ENCODE measurements around the gene CPB2.
A peak's percentile ranks its signal among the peaks of the same experiment; 100 is the strongest.

CPB2 gene

DNA sequence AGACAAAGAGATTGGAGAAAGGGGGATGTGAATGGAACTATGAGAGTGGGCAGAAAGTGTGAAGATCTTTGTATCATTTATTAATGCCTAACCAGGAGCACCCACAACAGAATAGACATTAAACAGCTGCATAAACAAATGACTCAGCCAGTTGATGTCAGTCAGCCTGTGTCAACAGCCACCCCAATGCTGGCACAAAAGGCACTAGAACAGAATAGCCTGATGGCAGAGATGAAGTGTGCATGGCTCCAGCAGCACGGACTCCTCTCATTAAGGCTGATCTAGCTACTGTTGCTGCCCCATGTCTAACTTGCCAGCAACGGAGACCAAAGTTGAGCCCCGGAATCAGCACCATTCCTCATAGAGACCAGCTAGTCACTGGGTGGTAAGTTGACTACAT is 7.8 kb downstream of the CPB2 start:
- DNase-seq = no peak

DNA sequence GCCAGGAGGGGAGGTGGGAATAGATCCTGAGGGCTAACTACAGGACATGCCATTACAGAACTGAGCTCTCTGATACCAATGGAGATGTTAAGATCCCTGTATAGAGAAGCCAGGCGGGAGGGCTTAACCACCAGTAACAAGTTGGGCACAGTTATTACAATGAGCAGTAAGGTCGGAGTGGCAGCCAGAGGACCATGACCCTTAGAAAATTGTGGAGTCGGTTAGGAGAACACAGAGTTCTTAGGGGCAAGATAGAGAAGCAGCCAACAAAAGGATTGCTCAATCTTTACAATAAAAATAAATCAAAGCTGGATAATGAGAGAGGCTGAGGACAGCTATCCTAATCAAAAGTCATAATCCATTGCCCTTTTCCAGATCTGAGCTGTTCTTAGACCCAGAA is 10.4 kb downstream of the CPB2 start:
- DNase-seq = no peak

DNA sequence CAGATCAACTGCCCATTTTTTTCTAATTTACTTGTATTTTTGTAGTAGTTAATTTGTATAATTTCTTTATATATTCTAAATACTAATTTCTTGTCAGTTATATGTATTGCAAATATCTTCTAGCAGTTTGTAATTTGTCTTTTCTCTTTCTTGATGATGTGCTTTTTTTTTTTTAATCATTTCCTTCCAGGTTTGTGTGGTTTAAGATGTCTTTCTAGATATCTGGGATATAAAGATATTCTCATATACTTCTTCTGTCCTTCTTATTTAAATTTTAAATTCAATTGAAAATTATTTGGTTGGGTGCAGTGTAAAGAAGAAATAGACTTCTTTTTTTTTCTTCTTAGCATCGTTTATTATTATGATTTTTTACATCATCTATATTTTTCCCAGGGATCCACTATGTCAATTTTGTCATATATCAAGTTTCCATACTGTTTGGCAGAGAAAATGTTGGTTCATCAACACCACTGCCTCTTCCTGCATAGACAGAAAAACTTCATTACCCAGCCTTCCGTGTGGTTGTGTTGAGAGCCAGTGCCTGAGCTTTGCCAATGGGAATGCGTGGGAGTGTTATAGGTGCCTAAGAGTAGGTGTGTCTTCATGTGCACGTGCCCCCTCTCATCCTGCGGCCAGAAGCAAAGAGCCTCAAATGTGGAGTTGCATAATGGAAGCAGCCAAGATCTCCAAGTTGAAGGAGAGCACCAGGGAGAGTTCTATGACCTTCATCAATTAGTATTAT is 15.8 kb downstream of the CPB2 start:
- DNase-seq = no peak

- no peak for DNase-seq
These were observed 17.4 kb downstream of the CPB2 start for GRCh38 chr13:46087481-46087880.

- DNase-seq = no peak
These were observed 17.8 kb downstream of the CPB2 start for GRCh38 chr13:46086985-46087384.

DNA sequence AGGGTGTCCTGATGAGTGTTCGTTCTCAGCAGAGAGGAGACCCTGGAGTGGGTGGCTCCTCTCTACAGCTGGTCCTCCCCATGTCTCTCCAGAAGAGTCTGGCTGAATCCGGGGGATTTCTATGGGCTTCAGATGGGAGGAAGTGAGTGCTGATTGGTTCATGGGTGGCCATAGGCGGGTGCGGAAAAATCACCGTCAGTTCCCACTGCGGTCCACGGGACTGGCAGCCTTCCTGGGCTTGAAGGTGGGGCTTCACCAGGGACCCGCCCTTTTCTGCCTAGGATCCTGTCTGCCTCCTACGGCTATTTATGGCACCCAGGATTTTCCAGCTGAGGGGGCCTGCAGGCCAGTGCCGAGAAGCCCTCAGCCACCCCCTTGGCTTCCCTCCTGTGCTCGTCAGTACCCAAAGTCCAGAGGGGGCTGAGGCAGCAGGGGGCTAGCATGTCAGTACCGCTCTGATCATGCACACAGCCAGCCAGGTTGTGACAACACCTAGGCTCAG is 18.4 kb downstream of the CPB2 start:
- DNase-seq = no peak

DNA sequence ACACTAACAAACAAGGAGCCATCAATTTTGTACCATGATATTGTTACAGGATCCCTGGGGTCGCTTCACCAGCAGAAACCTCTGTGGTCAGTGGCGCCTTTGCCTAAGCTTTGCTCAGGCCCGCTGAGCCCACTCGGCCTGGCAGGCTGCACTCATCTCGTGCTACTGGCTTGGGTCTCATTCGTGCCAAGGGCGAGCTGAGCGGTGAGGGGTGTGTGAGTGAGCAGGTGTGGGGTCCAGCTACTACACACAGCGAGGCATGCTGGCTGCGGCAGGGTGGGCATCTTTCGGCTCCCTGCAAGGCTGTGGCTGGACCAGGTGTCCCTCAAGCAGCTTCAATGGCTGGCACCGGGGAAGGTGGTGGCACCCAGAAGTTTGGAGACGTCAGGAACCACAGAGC is 19.1 kb downstream of the CPB2 start:
- no peak for DNase-seq

GRCh38 chr13:46082324-46082723 is 22.5 kb downstream of the CPB2 start:
- no peak for DNase-seq

DNA sequence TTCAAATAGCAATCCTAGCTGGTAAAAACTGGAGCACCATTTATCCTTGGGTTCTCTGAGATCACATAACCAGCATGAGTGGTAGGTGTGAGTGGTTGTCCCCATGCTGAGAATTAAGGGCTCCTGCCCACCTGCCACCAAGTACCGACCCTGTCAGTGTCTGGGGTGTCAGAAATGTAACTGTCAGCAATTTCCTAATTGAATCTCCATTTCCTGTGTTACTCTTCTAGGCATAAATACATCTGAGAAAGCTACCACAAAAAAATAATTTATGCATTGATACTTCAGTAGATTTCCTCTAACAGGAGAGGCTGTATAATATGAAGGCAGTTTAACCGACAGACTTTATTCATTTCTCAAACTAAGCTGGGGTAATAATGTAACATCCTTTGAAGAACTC is 25.1 kb downstream of the CPB2 start:
- DNase-seq = no peak

DNA sequence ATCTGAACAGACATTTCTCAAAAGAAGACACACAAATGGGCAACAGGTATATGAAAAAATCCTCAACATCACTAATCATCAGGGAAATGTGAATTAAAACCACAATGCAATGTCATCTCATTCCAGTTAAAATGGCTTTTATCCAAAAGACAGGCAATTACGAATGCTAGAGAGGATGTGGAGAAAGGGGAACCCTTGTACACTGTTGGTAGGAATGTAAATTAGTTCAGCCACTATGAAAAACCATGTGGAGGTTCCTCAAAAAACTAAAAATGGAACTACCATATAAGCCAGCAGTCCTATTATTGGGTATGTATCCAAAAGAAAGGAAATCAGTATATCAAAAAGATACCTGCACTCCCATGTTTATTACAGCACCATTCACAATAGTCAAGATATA is 27.6 kb downstream of the CPB2 start:
- no peak for DNase-seq

DNA sequence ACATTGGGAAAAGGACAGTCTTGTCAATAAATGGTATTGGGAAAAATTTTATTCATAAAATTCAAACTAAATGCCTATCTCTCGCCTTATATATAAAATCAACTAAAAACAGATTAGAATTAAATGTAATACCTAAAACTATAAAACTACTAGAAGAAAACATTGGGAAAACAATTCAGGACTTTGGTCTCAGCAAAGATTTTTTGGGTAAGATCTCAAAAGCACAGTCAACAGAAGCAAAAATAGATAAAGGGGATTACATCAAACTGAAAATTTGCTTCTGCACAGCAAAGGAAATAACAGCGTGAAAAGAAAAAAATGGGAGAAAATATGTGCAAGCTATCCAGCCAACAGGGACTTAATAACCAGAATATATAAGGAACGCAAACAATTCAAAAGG is 28.0 kb downstream of the CPB2 start:
- DNase-seq = no peak

GRCh38 chr13:46075811-46076210 is 29.0 kb downstream of the CPB2 start:
- DNase-seq = no peak

DNA sequence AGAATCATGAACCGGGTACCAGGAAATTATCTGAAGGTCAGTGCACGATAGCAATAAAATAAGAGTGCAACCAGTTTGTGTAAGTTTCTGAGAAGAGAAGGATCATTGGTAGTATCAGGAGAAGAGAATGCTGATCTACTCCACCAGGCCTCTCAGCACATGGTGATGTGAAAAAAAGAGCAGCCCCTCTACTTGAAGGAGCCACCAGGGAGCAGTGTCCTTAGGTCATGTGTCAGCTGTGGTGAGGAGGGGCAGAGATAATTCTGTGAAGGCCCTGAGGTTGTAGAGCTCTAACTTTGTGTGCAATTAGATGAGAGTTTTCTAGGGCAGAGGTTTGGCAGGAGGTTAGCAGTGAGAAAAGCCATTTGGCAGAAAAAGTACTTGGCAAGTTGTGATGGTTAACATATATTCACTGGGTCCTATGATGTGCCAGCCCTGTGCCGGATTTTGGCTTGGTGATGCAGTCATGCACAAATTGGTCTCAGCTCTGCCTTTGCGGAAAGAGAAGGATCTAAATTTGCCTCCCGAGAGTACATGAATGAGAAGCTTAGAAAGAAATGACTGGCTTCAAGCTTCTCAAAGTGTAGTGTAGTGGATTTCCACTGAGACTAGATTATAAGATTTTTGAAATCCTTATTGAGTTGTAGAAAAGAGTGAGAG is 33.1 kb downstream of the CPB2 start:
- no peak for DNase-seq

- no peak for DNase-seq
These were observed 41.5 kb downstream of the CPB2 start for GRCh38 chr13:46063292-46063691.

DNA sequence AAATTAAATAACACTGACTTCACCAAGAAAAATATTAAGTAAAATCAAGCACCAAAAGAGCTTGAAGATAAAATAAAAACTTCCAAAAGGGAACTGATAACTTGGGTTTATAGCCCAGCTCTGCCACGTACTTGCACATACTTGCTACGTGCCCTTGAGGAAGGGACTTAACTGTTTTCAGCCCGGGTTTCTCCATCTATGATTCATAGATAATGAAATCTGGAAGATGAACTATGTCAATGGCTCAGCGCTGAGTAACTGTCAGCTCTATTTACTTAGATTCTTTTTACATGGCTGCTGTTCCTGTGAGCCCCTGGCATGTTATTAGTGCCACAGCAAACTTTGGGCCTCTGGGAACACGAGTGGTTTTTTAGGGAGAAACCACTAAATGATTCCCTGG is 42.6 kb downstream of the CPB2 start:
- no peak for DNase-seq

- no peak for DNase-seq
These were observed 45.4 kb downstream of the CPB2 start for GRCh38 chr13:46059405-46059804.

GRCh38 chr13:46058268-46058667 is 46.6 kb downstream of the CPB2 start:
- DNase-seq = no peak

DNA sequence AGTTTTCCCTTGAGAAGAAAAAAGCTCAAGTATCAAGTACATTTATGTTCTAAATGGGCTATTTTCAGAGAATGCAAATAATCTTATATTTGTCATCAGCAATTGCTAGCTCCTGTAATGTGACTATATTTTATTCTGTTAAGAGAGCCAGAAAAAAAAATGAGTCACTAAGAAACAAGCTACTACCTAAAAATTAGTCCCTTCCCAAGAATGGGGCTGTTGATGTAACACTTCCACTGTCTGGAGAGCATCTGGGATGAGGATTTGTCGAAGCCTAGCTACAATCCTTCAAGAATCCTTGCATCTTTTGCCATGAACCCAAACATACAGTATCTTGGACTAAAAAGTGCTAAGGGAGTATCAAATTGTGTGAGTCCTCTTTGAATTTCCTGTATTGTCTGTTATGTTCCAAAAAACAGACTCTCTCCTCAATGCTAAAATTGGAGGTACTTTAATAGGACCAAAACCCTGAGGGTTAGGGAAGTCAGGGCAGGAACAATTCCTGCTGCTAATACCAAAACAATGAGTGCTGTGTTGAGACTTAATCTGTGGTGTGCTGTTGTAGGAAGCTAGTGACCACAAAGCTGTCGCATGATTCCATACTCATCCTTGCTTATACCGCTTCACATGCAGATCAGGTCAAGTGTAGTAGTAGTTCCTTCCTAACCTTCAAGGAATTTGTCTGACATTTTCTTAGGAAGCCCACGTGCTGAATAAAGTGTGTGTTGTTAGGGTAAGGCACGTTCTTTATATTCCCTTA is 47.4 kb downstream of the CPB2 start:
- no peak for DNase-seq

GRCh38 chr13:46053162-46054012 is 51.4 kb downstream of the CPB2 start:
- peak; percentile 16 for DNase-seq

- peak; percentile 93 for DNase-seq
These were observed 52.3 kb downstream of the CPB2 start, which contains the start of gene ZC3H13 for GRCh38 chr13:46052319-46053161. Gene ZC3H13 (minus strand): TSS chr13:46052746. CDS start chr13:46045507, 7,239 bp downstream.

GRCh38 chr13:46051968-46052318 is 52.9 kb downstream of the CPB2 start:
- DNase-seq = no peak

All from right kidney (tissue), 1 donor.